Immature natural killer cell (primary cell): ENCODE data around the gene UBE3C. TPM values are rescaled to one million over a fixed set of nuclear protein-coding genes. Genes with fewer than 3 reads are reported as not detected.
"Not testable (repeated sequence)": the region's sequence is repeated elsewhere in the genome, so short reads cannot be mapped to it uniquely, and the experiment has no call there.

ENCODE experiments used
- DNase-seq, 3 donors: peaks; one replicate each; pipeline ENCODE4 v3.0.0; 2022; ENCODE audit warnings: mixed read lengths in 1 of 3
- H3K27ac Mint-ChIP-seq, 6 donors: one replicate each; pipeline ENCODE4 v1.8.0; 2020; ENCODE audit warnings: mixed read lengths in 6 of 6, mild to moderate bottlenecking in 5 of 6, inconsistent platforms in 4 of 6, moderate library complexity in 3 of 6
- H3K27me3 Mint-ChIP-seq, 3 donors: one replicate each; pipeline ENCODE4 v1.8.0; 2020 to 2021; ENCODE audit warnings: low read depth in 3 of 3, mild to moderate bottlenecking in 3 of 3, mixed read lengths in 3 of 3, moderate library complexity in 3 of 3, inconsistent platforms in 1 of 3
- H3K36me3 Mint-ChIP-seq, 3 donors: one replicate each; pipeline ENCODE4 v1.8.0; 2020; ENCODE audit warnings: mixed read lengths in 3 of 3, inconsistent platforms in 2 of 3, mild to moderate bottlenecking in 2 of 3
- H3K4me1 Mint-ChIP-seq, 2 donors: one replicate each; pipeline ENCODE4 v1.8.0; 2020; ENCODE audit warnings: inconsistent platforms in 2 of 2, mild to moderate bottlenecking in 2 of 2, mixed read lengths in 2 of 2, moderate library complexity in 1 of 2
- H3K4me3 Mint-ChIP-seq, 5 donors: one replicate each; pipeline ENCODE4 v1.8.0; 2020; ENCODE audit warnings: mild to moderate bottlenecking in 5 of 5, mixed read lengths in 5 of 5, inconsistent platforms in 3 of 5, moderate library complexity in 3 of 5
- H3K9me3 Mint-ChIP-seq, 6 donors: one replicate each; pipeline ENCODE4 v1.8.0; 2020; ENCODE audit warnings: mild to moderate bottlenecking in 6 of 6, mixed read lengths in 6 of 6, inconsistent platforms in 4 of 6, moderate library complexity in 3 of 6
- polyA plus RNA-seq, 3 donors: library from polyadenylated mRNA; unstranded; fragments of 300-500 nt; fragmentation: Illumina TruSeq; gene quantifications; one replicate each; pipeline ENCODE4 v1.2.3, GENCODE V29; 2021

The UBE3C gene
- polyA plus RNA-seq, 3 donors from 2014 or later = 17.3 to 25.6 (median 17.4) TPM

DNA sequence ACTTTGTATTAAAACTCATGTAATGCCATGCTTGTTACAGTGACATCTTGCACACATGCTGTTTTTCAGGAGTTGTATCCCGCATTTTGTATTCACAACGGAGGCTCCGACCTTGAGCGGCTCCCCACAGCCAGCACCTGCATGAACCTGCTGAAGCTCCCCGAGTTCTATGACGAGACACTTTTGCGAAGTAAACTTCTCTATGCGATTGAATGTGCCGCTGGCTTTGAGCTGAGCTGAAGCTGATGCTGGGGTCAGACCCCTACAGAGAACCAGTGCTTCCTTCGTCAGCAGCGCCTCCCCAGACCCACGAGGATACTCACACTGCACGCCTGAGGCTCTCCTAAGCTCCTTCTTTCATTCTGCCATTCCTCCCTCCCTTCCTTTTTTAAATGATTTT lies 128.8 kb downstream of the UBE3C start:
- Mint-ChIP-seq H3K4me1 (no peaks in the 10 kb centered on the region), H3K27me3 (peaks cover 0 to 2% (median 0%) of the 10 kb centered on the region in 3 donors), H3K36me3 (peaks cover 2 to 35% (median 19%) of the 10 kb centered on the region in 3 donors), H3K27ac (peak overlapping the region in 1 of 6 donors; percentile 23), H3K9me3 (no peaks in the 10 kb centered on the region), H3K4me3 (no peak overlapping the region)
- DNase-seq = no peak

- H3K4me3 Mint-ChIP-seq = no peak overlapping the region
Measured at GRCh38 chr7:157267956-157268355, 129.2 kb downstream of the UBE3C start.

DNA sequence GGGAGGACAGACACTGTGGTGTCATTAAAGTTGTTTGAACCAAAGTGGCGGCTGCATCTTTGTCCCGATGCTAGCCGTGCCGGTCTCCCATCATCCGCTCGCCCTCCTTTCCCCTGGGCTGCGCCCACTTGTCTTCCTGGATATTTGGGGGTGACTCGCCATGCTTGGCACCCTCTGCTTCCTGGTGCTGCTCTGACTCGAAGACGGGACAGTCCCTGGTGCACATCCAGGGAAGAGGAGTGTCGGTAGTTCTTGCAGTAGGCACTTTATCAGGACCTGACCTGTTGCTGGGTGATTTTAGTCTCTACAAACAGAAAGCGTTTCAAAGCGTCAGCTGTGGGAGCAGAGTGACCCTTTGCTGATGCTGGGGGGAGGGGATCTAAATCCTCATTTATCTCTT lies 129.8 kb downstream of the UBE3C start:
- H3K4me1 Mint-ChIP-seq = peaks cover 0 to 5% of the 10 kb centered on the region in 2 donors
- H3K9me3 Mint-ChIP-seq = no peaks in the 10 kb centered on the region
- peak overlapping the region in 2 of 6 donors; percentile 11 to 17 for H3K27ac Mint-ChIP-seq
- no peak for DNase-seq
- peaks cover 0 to 2% (median 0%) of the 10 kb centered on the region in 3 donors for H3K27me3 Mint-ChIP-seq
- H3K36me3 Mint-ChIP-seq = peaks cover 2 to 31% (median 19%) of the 10 kb centered on the region in 3 donors
- no peak overlapping the region for H3K4me3 Mint-ChIP-seq

More at GRCh38 chr7:157267956-157268355, 129.2 kb downstream of the UBE3C start:
- peaks cover 0 to 2% (median 0%) of the 10 kb centered on the region in 3 donors for H3K27me3 Mint-ChIP-seq
- H3K36me3 Mint-ChIP-seq = peaks cover 2 to 33% (median 19%) of the 10 kb centered on the region in 3 donors
- no peaks in the 10 kb centered on the region for H3K9me3 Mint-ChIP-seq
- H3K27ac Mint-ChIP-seq = peak overlapping the region in 1 of 6 donors; percentile 23
- DNase-seq = no peak
- peaks cover 0 to 4% of the 10 kb centered on the region in 2 donors for H3K4me1 Mint-ChIP-seq

DNA sequence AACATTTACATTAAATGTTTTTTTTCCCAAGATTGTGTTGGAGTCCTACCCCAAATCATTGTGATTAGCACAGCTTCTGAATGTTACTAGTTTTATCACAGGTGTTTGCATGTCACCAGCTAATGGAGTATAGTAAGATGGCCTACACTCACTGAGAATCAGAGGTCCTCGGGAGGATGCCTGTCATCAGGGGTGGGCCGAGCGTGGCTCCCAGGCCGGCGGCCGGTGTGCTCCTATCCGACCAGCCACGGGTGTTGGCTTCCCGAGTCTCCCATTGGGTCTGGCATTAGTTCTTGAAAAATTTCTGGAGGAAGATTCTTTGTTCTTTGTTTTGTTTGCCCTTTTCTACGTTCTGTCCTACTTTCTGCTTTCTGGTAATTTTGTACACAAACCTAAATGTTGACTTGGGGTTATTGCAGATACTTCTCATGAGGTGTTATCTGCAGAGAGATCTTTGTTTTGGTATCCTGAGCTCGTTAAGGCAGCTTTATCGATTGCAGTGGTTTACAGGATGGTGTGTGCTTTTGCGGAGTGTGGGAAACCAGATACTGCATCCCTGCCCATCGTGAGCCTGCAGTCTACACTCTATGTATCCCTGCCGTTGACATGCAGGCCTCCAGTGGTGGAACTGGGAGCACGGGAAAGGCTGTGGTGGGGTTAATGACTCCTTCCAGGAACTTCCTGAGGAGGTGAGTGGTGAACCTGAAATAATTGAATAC lies 130.8 kb downstream of the UBE3C start:
- Mint-ChIP-seq H3K4me3 (no peak overlapping the region), H3K4me1 (peaks cover 0 to 8% of the 10 kb centered on the region in 2 donors), H3K27me3 (peaks cover 0 to 4% (median 2%) of the 10 kb centered on the region in 3 donors), H3K27ac (peak overlapping the region in 1 of 6 donors; percentile 40), H3K36me3 (peaks cover 0 to 31% (median 19%) of the 10 kb centered on the region in 3 donors), H3K9me3 (no peaks in the 10 kb centered on the region)
- no peak for DNase-seq

- H3K4me1 Mint-ChIP-seq = peaks cover 4 to 13% of the 10 kb centered on the region in 2 donors
- peak overlapping the region in 1 of 6 donors; percentile 18 for H3K27ac Mint-ChIP-seq
- peaks cover 0 to 27% (median 18%) of the 10 kb centered on the region in 3 donors for H3K36me3 Mint-ChIP-seq
- H3K9me3 Mint-ChIP-seq = no peaks in the 10 kb centered on the region
- H3K4me3 Mint-ChIP-seq = no peak overlapping the region
- H3K27me3 Mint-ChIP-seq = peaks cover 4% of the 10 kb centered on the region in 3 donors
- no peak for DNase-seq
Measured at GRCh38 chr7:157270060-157270444, 131.3 kb downstream of the UBE3C start.

DNA sequence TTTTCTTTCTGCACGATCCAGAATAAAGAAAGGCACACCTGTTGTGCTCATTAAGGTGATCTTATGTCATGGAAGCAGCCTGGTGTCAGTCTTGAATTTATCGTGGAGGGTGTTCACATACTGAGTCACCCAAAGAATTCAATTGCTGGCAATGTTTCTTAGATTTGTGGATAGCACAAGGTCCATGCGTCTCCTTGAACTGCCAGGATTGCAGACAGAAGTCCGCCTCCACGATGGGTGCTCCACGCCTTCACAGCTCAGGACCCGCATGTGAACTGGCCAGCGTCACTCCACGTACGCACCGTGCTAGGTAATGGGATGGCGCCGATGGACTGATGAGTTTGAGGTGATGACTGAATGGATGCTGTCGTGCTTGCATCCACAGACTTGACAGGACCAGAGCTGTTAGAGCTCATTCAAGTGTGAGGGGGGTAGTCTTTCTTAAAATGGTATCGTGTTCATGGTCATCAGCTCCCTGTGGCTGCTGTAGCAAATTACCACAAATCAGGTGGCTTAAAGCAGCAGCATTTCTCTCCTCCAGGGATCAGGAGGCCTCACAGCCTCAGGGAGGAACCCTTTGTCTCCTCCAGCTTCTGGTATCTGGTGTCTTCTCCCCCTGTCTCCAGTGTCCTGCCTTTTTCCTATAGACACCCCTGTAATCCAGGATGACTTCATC lies 132.7 kb downstream of the UBE3C start:
- Mint-ChIP-seq H3K9me3 (no peaks in the 10 kb centered on the region), H3K27me3 (peaks cover 4 to 9% (median 7%) of the 10 kb centered on the region in 3 donors), H3K4me1 (peaks cover 15 to 21% of the 10 kb centered on the region in 2 donors), H3K4me3 (no peak overlapping the region), H3K36me3 (peaks cover 0 to 19% (median 10%) of the 10 kb centered on the region in 3 donors), H3K27ac (peak overlapping the region in 1 of 6 donors; percentile 64)
- DNase-seq = no peak

- peaks cover 0 to 19% (median 9%) of the 10 kb centered on the region in 3 donors for H3K36me3 Mint-ChIP-seq
- DNase-seq = no peak
- H3K27ac Mint-ChIP-seq = peak overlapping the region in 2 of 6 donors; percentile 23 to 64
- peaks cover 4 to 12% (median 11%) of the 10 kb centered on the region in 3 donors for H3K27me3 Mint-ChIP-seq
- no peak overlapping the region for H3K4me3 Mint-ChIP-seq
- H3K9me3 Mint-ChIP-seq = no peaks in the 10 kb centered on the region
- H3K4me1 Mint-ChIP-seq = peaks cover 20 to 26% of the 10 kb centered on the region in 2 donors
Measured at GRCh38 chr7:157271991-157272324, 133.2 kb downstream of the UBE3C start.

- DNase-seq = no peak
- peaks cover 26 to 31% of the 10 kb centered on the region in 2 donors for H3K4me1 Mint-ChIP-seq
- peaks cover 4 to 12% (median 11%) of the 10 kb centered on the region in 3 donors for H3K27me3 Mint-ChIP-seq
- peak overlapping the region in 4 of 6 donors; percentile 51 to 83 (median 66) for H3K27ac Mint-ChIP-seq
- no peaks in the 10 kb centered on the region for H3K9me3 Mint-ChIP-seq
- H3K4me3 Mint-ChIP-seq = no peak overlapping the region
- H3K36me3 Mint-ChIP-seq = peaks cover 0 to 17% (median 9%) of the 10 kb centered on the region in 3 donors
Measured at GRCh38 chr7:157272351-157273207, 133.9 kb downstream of the UBE3C start.

DNA sequence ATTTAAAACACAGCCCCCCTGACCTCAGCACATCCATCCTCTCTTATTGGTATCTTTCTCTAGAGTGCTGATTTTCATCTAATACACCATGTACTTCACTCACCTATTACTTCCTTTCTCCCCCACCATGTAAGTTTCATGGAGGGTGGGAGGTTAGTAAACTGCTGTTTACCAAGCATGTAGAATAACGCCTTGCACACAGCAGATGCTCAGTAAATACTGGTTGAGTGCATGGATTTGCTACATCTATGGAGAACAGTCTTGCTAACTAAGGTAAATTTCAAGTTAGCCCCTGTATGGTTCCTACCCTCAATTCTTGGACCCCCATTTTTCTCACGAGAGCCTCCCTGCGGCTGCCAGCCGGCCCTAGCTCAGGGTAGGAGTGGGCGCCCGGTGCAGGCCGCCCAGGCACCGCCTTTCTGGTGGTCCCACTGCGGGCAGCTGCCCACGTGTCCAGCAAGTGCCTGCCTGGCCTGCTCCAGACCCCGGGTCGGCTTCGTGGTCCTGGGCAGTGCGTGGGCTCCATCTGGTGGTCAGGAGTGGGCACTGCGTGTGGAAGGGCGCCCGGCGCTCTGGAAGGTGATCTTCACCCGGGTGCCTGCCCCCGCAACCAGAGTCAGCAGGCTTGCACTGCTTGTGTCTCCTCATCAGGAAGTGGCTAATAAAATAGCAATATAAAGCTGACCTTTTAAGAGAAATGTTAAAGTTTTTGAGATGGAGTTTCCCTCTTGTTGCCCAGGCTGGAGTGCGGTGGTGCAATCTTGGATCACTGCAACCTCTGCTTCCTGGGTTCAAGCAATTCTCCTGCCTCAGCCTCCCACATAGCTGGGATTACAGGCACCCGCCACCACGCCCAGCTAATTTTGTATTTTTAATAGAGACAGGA lies 134.7 kb downstream of the UBE3C start:
- Mint-ChIP-seq H3K27me3 (peaks cover 4 to 15% (median 13%) of the 10 kb centered on the region in 3 donors), H3K9me3 (no peaks in the 10 kb centered on the region), H3K4me3 (peak overlapping the region in 1 of 5 donors; percentile 53), H3K36me3 (peaks cover 0 to 9% (median 4%) of the 10 kb centered on the region in 3 donors), H3K4me1 (peaks cover 27 to 38% of the 10 kb centered on the region in 2 donors), H3K27ac (peak overlapping the region in 5 of 6 donors; percentile 48 to 83 (median 65))
- DNase-seq = peak; percentile 60 to 70 (median 64)

DNA sequence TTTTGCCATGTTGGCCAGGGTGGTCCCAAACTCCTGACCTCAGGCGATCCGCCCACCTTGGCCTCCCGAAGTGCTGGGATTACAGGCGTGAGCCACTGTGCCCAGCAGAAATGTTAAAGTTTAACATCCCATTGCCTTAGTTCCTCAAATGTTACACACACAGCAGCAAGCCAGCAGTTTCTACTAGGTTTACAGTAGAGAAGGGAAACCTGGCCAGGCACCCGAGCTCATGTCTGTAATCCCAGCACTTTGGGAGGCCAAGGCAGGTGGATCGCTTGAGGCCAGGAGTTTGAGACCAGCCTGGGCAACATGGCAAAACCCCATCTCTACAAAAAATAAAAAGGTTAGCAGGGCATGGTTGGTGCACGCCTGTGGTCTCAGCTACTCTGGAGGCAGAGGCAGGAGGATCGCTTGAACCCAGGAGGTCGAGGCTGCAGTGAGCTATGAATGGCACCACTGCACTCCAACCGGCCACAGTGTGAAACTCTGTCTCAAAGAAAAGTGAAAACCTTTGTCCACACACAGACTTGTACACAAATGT lies 135.4 kb downstream of the UBE3C start:
- peaks cover 27 to 39% of the 10 kb centered on the region in 2 donors for H3K4me1 Mint-ChIP-seq

GRCh38 chr7:157274991-157275427 lies 136.3 kb downstream of the UBE3C start:
- DNase-seq = no peak
- Mint-ChIP-seq H3K27ac (peak overlapping the region in 4 of 6 donors; percentile 77 to 98 (median 86)), H3K4me3 (peak overlapping the region in 2 of 5 donors; percentile 66 to 67), H3K27me3 (peaks cover 4 to 16% (median 13%) of the 10 kb centered on the region in 3 donors), H3K4me1 (peaks cover 27 to 39% of the 10 kb centered on the region in 2 donors), H3K9me3 (no peaks in the 10 kb centered on the region), H3K36me3 (peaks cover 0 to 5% (median 0%) of the 10 kb centered on the region in 3 donors)

More for the DNA sequence above, 135.4 kb downstream of the UBE3C start:
- Mint-ChIP-seq H3K27me3 (peaks cover 4 to 16% (median 13%) of the 10 kb centered on the region in 3 donors), H3K27ac (peak overlapping the region in 2 of 6 donors; percentile 90 to 98)
- not testable (repeated sequence) for DNase-seq, H3K9me3 Mint-ChIP-seq, H3K4me3 Mint-ChIP-seq, H3K36me3 Mint-ChIP-seq

DNA sequence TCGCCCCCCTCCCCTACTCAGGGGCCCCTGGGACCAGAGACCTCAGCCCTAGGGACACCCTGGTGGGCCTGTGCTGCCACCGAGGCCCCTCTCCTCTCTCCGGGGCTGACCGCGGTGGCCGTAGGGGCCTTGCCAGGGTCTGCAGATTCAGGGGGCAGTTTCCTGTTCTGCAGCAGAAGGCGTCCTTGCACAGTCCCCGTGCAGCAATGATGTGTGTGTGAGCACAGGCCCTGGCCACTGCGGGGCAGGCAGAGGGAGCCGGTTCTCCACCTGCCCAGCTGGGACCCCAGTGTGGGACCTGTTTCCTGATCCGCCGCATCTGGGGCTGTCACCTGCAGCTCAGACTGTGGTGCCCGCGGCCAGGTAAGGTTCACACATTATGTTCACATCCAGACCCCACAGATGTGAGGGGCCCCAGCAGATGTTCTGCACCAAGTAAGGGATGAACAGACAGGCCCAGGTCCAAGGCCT lies 137.4 kb downstream of the UBE3C start:
- H3K27ac Mint-ChIP-seq = peak overlapping the region; percentile 68 to 99 (median 96)
- H3K4me1 Mint-ChIP-seq = peaks cover 27 to 39% of the 10 kb centered on the region in 2 donors
- peaks cover 4 to 18% (median 13%) of the 10 kb centered on the region in 3 donors for H3K27me3 Mint-ChIP-seq
- DNase-seq = peak in 1 of 3 donors; percentile 7
- H3K9me3 Mint-ChIP-seq = no peaks in the 10 kb centered on the region
- peak overlapping the region in 4 of 5 donors; percentile 28 to 80 (median 50) for H3K4me3 Mint-ChIP-seq
- peaks cover 0 to 3% (median 0%) of the 10 kb centered on the region in 3 donors for H3K36me3 Mint-ChIP-seq
